GM12872 (cell line): ENCODE results near the gene PSRC1.

Source experiments
- CTCF ChIP-seq: IDR thresholded peaks from 3 replicates; pipeline ENCODE4 v1.5.1; 2011; ENCODE audit warnings: low read depth, mild to moderate bottlenecking, low read length, moderate library complexity; ENCODE audit not compliant: insufficient read depth

The PSRC1 gene

GRCh38 chr1:109267743-109268300, 15.1 kb downstream of the PSRC1 start:
- no peak for TF ChIP-seq CTCF

- no peak for TF ChIP-seq CTCF
Observed at GRCh38 chr1:109266965-109267364, 16.0 kb downstream of the PSRC1 start.

GRCh38 chr1:109265741-109266330, 17.1 kb downstream of the PSRC1 start:
- no peak for TF ChIP-seq CTCF

- TF ChIP-seq CTCF = no peak
Observed at GRCh38 chr1:109265016-109265415, 17.9 kb downstream of the PSRC1 start.

- TF ChIP-seq CTCF = no peak
Observed at GRCh38 chr1:109264379-109264755, 18.6 kb downstream of the PSRC1 start.

GRCh38 chr1:109263597-109264378, 19.2 kb downstream of the PSRC1 start:
- TF ChIP-seq CTCF = peak; percentile 98

GRCh38 chr1:109263234-109263596, 19.7 kb downstream of the PSRC1 start:
- TF ChIP-seq CTCF = no peak
